SH-SY5Y (cell line): ENCODE data around the gene RREB1.

Experiments
- GATA2 ChIP-seq: IDR thresholded peaks from 2 replicates; pipeline ENCODE4 v1.6.1; 2011; ENCODE audit warnings: mild to moderate bottlenecking, low read depth, low read length
- GATA3 ChIP-seq: IDR thresholded peaks from 2 replicates; pipeline ENCODE4 v1.6.1; 2011; ENCODE audit warnings: low read depth, mild to moderate bottlenecking, low read length, moderate library complexity

The RREB1 gene

DNA sequence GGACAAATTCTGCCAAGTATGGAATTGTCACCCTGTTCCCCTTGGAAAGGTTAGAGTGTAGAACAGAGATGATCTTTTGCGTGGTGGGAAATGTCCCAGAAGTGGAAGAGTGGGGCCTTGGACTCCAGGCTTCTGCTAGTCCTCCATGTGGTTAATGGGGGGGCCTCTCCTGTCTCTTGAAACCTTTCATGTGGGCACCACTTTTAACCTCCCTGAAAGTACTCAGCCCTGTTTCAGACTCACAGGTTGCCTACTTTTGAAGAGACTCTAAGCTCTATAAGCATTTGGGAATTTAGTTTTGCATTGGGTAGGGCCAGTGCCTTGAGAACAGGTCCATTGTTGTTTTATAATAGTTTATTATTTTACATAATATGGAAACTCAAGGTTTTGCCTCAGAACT, 17.5 kb downstream of the RREB1 start:
- no peak for TF ChIP-seq GATA3
- TF ChIP-seq GATA2, result no peak

DNA sequence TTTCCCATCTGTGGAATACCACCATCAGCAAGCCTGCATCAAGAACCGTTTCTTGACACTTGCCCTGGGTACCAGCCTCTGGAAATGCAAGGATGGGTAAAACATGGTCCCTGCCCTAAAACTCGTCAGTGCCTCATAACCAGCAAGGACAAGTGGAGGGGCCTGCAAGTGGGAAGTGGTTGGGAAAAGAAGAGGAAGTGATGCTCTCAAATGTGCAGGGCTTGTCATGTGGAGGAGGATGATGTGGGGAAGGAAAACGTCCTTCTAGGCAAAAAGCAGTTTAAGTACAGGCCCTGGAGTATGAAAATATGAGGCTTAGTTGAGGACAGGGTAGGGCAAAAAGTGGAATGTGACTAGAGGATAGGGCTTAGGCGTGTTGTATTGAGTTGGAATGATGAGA, 19.0 kb downstream of the RREB1 start:
- TF ChIP-seq GATA3 (no peak), GATA2 (no peak)

DNA sequence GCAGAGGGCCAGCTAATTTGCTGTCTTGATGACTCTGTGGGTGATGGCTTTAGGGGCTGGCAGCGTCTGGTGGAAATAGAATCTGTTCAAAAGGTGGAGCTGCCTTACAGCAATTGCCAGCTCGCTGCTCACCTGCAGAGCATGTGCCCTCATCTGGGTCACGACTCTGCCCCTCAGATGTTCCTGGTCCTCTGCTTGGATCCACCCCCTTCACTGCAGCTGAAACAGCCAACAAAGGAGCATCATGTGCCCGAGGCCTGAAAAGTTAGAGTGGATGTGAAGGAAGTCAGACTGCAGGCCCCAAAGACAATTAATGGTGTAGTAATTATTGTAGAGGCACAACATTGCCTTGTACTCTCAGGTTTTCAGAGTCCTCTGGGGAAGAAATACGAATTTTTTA, 19.9 kb downstream of the RREB1 start:
- TF ChIP-seq GATA2 (no peak), GATA3 (no peak)

DNA sequence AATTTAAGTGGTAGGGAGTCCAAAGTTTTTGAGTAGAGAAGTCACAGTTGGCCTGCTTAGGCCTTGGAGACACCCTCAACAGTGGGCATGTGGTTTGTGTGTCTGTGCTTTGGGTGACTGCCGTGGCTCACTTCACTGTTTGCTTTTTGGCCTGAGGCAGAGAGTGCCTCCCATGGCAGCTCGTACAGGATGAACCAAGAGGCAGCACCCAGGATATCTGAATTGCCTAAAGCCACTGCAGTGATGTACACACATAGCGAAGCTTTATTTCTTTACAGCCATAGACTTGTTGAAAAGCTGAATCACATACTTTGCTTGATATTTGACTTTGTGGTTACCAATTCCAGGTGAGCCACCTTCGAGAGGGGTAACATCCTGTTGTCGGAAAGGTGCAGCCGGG, 21.6 kb downstream of the RREB1 start:
- TF ChIP-seq GATA2, result no peak
- TF ChIP-seq GATA3, result no peak

DNA sequence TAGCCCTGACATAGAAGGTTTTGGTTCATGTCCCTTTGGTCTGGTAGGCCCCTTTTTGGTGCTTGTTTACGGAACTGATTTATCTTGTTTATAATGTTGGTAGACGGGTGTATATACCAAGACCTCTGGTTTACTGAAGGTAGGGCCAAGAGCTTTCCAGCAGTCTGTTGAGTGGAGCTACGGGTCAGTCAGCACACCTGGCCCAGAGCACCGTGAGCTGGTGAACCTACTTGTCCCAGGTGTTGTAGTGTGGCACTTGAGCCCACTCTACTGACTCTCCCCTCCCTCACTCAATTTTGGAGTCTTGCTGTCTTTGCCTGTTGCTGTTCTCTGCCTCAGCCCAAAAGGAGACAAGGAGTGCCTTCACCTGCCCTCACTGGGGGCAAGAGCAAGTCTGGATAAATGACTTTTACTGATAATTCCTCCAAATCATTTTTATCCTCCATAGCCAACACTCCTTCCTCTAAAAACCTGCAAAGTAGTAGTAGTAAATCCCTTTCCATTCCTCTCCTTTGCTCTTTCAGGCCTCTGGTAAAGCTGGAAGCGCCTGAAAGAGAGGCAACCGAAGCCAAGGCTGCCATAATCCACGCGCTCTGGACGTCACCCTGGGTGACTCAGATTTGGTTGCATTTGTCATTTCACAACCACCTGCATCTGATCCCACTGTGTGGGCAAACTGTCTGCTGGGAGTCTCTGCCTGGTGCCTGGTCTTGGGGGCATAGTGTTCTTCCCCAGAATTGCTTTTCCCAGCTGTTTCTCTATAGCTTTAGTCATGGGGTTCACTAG, 22.2 kb downstream of the RREB1 start:
- TF ChIP-seq GATA3 (no peak), GATA2 (no peak)

DNA sequence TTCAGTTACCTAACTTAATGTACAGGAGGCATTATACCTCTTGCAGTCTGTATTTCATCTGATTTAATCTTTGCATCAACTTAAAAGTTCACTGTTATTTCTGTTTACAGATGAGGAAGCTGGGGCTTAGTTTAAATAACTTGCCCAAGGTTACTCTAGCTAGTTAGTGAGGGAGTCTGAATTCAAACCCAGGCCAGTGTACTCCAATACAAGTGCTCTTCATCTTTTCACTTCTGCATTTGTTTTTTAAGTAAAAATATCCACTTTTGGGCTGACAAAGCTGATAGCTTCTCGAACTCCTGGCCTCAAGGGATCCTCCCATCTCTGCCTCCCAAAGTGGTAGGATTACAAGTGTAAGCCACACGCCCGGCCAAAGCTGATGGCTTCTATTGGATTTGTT, 23.6 kb downstream of the RREB1 start:
- TF ChIP-seq GATA3, result no peak
- TF ChIP-seq GATA2, result no peak

DNA sequence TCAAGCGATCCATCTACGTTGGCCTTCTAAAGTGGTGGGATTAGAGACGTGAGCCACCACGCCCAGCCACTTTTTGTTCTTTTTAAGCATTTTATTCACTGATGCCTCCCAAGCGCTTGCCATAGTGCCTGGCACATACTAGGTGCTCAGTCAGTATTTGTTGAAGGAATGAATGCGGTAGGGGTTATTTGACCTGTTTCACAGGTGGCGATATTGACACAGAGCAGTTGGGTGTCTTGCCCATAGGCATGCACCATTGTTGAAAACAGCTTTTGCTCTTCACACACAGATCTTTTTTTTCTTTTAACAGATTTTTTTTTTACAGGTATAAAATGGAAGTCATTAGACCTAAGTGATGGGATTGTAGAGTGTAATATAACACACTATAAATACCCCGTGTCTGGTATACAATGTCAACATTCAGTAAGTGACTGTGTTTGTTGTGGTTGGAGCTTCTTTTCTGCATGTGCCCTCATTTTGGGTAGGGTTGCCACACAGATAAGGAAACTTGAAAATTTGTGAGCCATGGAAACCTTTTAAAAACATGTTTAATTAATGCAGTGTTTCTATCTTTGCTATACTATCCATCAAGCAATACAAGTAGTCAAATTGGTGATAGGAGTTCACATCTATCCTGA, 24.8 kb downstream of the RREB1 start:
- TF ChIP-seq GATA2 (no peak), GATA3 (no peak)

DNA sequence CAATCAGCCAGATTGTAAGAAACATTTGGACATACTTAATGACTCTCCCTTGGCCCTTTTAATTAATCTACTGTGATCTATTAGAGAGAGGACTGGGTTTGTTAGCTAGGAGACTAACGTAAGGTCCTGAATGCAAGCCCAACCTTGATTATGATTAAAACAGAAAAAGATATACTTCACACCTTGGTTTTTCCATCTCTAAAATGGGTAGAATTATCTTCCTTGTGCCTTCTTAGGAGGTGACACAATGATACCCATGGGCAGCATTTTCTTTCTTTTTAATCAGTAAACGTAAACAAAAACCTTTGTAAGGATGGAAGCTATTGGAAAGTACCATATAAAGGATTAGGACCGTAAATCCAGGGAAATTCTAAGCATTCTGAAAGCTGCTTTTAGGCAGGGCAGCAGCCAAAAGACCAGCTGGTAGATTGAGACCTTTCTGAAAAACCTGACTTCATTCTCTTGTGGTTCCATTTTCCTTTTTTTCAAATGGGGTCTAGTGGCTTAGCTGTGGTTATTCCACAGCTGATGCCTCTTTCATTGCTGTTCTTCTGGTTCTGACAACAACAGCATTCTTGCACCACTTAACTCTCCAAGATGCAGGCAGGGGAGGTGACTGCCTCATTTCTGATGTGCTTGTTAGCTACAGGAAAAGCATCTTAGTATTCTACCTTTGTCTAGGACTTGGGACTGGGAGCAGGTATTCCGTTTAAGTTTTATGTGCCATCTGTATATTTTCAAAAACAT, 27.4 kb downstream of the RREB1 start:
- no peak for TF ChIP-seq GATA2
- TF ChIP-seq GATA3, result no peak

DNA sequence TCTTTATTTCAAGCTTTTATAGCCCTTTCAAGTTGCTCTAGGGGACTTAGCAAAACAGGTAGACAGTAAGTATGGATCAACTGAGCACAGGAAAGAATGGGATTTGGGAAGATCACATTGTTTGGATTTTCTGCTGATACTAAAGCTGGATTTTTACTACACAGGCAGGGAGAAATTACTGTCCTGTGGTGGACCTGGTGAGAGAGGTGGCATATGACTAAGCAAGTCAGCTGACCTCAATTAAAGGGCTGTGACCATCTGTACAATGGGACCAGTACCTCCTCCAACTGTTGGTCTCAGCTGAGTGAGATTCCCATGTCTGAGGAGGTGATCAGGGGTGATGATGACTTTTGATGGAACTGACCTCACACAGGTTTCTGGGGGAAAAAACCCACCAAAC, 28.0 kb downstream of the RREB1 start:
- no peak for TF ChIP-seq GATA2
- no peak for TF ChIP-seq GATA3

DNA sequence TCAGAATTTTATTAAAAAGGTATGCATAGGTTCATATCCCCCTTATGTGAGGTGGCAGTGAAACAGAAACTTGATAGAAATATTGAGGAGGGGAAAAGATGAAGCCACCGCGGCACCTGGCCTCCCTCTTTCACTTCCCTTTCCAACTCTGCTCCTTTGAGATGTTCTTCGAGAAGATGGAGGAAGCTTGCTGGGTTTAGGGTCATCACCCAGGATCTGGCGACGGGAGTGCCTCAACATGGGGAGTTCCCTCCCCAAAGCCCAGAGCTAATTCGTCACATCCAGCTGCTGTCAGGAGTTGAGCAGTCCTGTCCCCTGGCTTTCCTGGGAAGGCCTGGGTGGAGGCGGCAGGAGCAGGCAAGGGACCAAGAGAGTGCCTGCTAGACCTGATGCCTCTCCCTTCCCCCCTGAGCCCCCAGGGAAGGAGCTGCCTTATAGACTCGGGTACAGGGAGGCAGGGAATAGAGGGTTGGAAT, 29.1 kb downstream of the RREB1 start:
- TF ChIP-seq GATA3, result no peak

DNA sequence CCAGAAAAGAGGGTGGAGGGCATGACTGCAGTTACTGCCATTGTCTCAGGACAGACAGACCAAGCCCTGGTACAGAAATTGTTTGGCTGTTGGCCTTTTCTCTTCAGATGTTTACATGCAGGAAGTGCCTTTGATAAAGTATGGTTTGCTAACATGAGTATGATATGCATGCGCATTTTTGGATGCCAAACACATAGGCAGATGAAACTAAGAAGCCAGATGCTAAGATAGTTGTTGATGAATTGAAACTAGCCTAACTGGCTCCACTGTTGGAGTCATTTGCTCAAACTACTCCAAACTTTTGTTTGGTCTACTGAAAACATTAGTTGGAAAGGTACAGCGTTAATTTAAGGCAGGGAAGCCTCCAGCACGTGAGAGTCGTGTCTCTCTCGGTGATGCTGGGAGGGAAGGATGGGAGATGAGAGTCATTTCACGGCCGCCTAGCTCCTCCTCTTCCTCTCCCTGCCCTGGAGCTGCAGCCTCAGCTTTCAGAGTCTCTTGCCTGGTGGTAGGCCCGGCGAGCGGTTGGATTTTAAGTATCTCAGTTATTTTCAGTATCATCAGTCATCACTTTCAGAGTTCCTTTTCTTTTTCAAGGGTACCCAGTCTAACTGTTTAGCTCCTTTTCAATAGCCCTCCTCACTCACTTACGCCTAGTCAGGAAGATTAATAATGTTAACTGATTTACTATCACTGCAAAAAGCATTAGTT, 29.7 kb downstream of the RREB1 start:
- no peak for TF ChIP-seq GATA2
- TF ChIP-seq GATA3, result no peak

DNA sequence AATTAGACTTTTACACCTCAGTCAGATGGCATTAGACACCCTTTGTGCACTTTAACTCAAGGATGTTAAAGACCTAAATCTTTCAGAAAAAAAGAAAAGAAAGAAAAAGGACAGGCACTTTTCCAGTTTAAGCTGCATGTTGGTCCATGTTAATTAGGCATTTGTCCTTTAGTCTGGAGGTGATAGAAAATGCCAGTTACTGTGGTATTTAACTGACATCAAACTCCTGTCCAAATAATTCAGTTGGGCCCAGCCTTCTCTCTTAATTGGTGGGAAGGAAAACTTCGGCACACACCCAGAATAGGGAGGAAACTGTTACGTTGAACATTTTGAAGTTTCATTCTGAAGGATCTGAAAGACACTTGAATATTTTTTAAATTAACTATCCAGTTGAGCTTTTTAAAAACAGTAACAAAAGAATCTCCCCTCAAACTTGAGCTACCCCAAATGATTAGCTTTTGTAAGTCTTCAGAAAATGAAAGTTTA, 30.3 kb downstream of the RREB1 start:
- TF ChIP-seq GATA3 (no peak), GATA2 (no peak)

DNA sequence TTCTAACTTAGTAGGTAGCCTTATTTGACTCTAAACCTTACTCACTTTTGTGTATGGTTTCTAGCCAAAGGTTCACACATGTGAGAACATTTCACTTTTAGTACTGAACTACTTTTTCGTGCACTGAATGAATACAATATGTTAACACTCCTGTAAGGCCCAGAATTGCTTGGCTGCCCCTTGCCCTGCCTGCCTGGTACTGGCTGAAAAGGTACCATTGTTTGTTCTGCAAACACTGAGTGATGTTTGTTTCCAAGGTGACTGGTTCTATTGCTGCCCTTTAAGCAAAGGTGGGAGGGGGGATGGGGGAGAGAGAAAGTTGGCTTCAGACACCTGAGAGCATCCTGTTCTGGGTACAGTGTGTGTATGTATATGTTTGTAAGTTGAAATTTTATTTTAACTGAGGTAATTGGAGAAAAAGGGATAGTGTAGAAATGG, 31.2 kb downstream of the RREB1 start:
- TF ChIP-seq GATA3, result no peak
- TF ChIP-seq GATA2, result no peak
